Hepatocyte (in vitro differentiated cells): ENCODE data around the gene DIAPH3.

Experiments used
- EZH2 ChIP-seq: fragments of 200-600 bp; sonication (generic); IDR thresholded peaks from 2 replicates; pipeline ENCODE4 v1.6.1; 2016; ENCODE audit warnings: antibody characterized with exemption, mild to moderate bottlenecking, borderline replicate concordance
- TF ChIP-seq, protein P1 (sequence below): fragments of 200-600 bp; sonication (generic); IDR thresholded peaks from 2 replicates; pipeline ENCODE4 v1.5.1; 2016; ENCODE audit warnings: antibody characterized with exemption, mild to moderate bottlenecking; ENCODE audit not compliant: poor library complexity

DNA sequence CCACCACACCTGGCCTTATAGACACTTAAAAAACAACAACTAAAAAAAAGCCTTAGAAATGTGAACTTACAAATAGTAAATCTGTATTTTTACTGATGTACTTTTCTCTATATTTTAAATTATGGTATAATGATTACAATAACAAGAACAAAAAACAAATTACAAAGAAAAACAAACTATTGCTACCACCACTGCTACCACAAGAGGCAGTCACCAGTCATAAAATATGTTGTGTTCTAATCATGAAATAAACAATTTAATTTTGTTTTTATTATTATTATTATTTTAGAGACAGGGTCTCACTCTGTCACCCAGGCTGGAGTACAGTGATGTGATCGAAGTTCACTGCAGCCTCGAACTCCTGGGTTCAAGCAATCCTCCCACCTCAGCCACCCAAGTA lies 72.2 kb downstream of the DIAPH3 start:
- no peak for TF ChIP-seq EZH2
- TF ChIP-seq, protein P1, sequence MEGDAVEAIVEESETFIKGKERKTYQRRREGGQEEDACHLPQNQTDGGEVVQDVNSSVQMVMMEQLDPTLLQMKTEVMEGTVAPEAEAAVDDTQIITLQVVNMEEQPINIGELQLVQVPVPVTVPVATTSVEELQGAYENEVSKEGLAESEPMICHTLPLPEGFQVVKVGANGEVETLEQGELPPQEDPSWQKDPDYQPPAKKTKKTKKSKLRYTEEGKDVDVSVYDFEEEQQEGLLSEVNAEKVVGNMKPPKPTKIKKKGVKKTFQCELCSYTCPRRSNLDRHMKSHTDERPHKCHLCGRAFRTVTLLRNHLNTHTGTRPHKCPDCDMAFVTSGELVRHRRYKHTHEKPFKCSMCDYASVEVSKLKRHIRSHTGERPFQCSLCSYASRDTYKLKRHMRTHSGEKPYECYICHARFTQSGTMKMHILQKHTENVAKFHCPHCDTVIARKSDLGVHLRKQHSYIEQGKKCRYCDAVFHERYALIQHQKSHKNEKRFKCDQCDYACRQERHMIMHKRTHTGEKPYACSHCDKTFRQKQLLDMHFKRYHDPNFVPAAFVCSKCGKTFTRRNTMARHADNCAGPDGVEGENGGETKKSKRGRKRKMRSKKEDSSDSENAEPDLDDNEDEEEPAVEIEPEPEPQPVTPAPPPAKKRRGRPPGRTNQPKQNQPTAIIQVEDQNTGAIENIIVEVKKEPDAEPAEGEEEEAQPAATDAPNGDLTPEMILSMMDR: no peak
